Colonic mucosa (tissue), 4 donors: ENCODE data around the gene DDX28. TPM values are rescaled to one million over a fixed set of nuclear protein-coding genes. Genes with fewer than 3 reads are reported as not detected.
A peak's percentile ranks its signal among the peaks of the same experiment; 100 is the strongest.
"Not testable (repeated sequence)": the region's sequence is repeated elsewhere in the genome, so short reads cannot be mapped to it uniquely, and the experiment has no call there.

Source experiments
- DNase-seq: peaks from one replicate; pipeline ENCODE4 v3.0.0-alpha.2; 2020
- H3K27ac ChIP-seq: fragments of 200-600 bp; one replicate; pipeline ENCODE4 v1.8.0; 2021
- H3K27me3 ChIP-seq: fragments of 200-600 bp; one replicate; pipeline ENCODE4 v1.8.0; 2021
- H3K36me3 ChIP-seq: fragments of 200-600 bp; one replicate; pipeline ENCODE4 v1.8.0; 2021
- H3K4me1 ChIP-seq: fragments of 200-600 bp; one replicate; pipeline ENCODE4 v1.8.0; 2021; ENCODE audit warnings: mild to moderate bottlenecking
- H3K4me3 ChIP-seq: fragments of 200-600 bp; one replicate; pipeline ENCODE4 v1.8.0; 2021
- H3K9ac ChIP-seq, 2 donors: one replicate each; pipeline ENCODE4 v1.7.0; 2013; ENCODE audit warnings: control low read depth in 2 of 2, low read depth in 2 of 2, low read length in 2 of 2
- H3K9me3 ChIP-seq: fragments of 200-600 bp; one replicate; pipeline ENCODE4 v1.8.0; 2021
- CTCF ChIP-seq: fragments of 200-600 bp; IDR thresholded peaks from one replicate; pipeline ENCODE4 v1.8.0; 2022; ENCODE audit warnings: antibody characterized with exemption, mild to moderate bottlenecking
- intact Hi-C: fragments of 100-400 bp; cut with DNase I; formaldehyde crosslinking; loops from one replicate; pipeline ENCODE4 v1.14.1; 2022
- total RNA-seq, 2 donors: library from RNA; stranded (reverse); fragmentation: NEBNext Ultra II Directional in 1 of 2; extraction: Animal tissue kit (Norgen Biotek cat#: 25700) in 1 of 2; gene quantifications; one replicate each; pipeline ENCODE4 v1.2.1, GENCODE V29; 2021
- donor health status: healthy.
- donor health status: DM: no; HTN: no; CAD: no.
- donor health status: DM: no; HTN: no; CAD: no.

Gene DDX28
- total RNA-seq, 2 donors from 2014 or later: 6.8 to 10.7 TPM

- no peak for DNase-seq
- no peak overlapping the region for H3K9ac ChIP-seq
- no peaks in the 10 kb centered on the region for H3K36me3 ChIP-seq
- no peaks in the 10 kb centered on the region for H3K27me3 ChIP-seq
- no peaks in the 10 kb centered on the region for H3K9me3 ChIP-seq
- no peak for TF ChIP-seq CTCF
- H3K27ac ChIP-seq: no peak overlapping the region
- H3K4me1 ChIP-seq: no peaks in the 10 kb centered on the region
- no peak overlapping the region for H3K4me3 ChIP-seq
- intact Hi-C loops: no loop called here
These were observed 10.1 kb upstream of the DDX28 start for GRCh38 chr16:68033101-68033500.

- no peak for TF ChIP-seq CTCF
- Histone ChIP-seq H3K27ac (no peak overlapping the region), H3K36me3 (no peaks in the 10 kb centered on the region), H3K9me3 (no peaks in the 10 kb centered on the region), H3K4me3 (no peak overlapping the region), H3K27me3 (no peaks in the 10 kb centered on the region), H3K4me1 (no peaks in the 10 kb centered on the region), H3K9ac (no peak overlapping the region)
- DNase-seq: peak; percentile 26
- intact Hi-C loops: no loop called here
These were observed 8.9 kb upstream of the DDX28 start for GRCh38 chr16:68031951-68032350.

GRCh38 chr16:68030108-68030507 is 7.1 kb upstream of the DDX28 start:
- intact Hi-C loops, H3K9ac ChIP-seq, H3K4me1 ChIP-seq, H3K4me3 ChIP-seq, H3K9me3 ChIP-seq, H3K36me3 ChIP-seq, H3K27me3 ChIP-seq, H3K27ac ChIP-seq, DNase-seq: not testable (repeated sequence)

GRCh38 chr16:68028996-68029395 is 6.0 kb upstream of the DDX28 start:
- Histone ChIP-seq H3K4me3 (no peak overlapping the region), H3K27ac (no peak overlapping the region), H3K9me3 (no peaks in the 10 kb centered on the region), H3K9ac (no peak overlapping the region), H3K4me1 (peaks cover 3% of the 10 kb centered on the region), H3K36me3 (no peaks in the 10 kb centered on the region), H3K27me3 (no peaks in the 10 kb centered on the region)
- TF ChIP-seq CTCF: no peak
- no peak for DNase-seq
- intact Hi-C loops: no loop called here

- TF ChIP-seq CTCF: no peak
- no peak for DNase-seq
These were observed 729 bp downstream of the DDX28 start for GRCh38 chr16:68022278-68022727.

GRCh38 chr16:68021490-68021889 is 1.5 kb downstream of the DDX28 start:
- Histone ChIP-seq H3K36me3 (no peaks in the 10 kb centered on the region), H3K27ac (no peak overlapping the region), H3K4me3 (no peak overlapping the region), H3K9ac (peak overlapping the region in 1 of 2 donors; percentile 92), H3K4me1 (peaks cover 17% of the 10 kb centered on the region), H3K9me3 (no peaks in the 10 kb centered on the region), H3K27me3 (no peaks in the 10 kb centered on the region)
- DNase-seq: no peak
- TF ChIP-seq CTCF: no peak
- intact Hi-C loops: no loop called here

More at GRCh38 chr16:68022278-68022727, 729 bp downstream of the DDX28 start:
- Histone ChIP-seq H3K9ac (peak overlapping the region; percentile 89 to 92), H3K4me1 (peaks cover 17% of the 10 kb centered on the region), H3K27ac (no peak overlapping the region), H3K36me3 (no peaks in the 10 kb centered on the region), H3K9me3 (no peaks in the 10 kb centered on the region), H3K27me3 (no peaks in the 10 kb centered on the region), H3K4me3 (peak overlapping the region; percentile 98)
- intact Hi-C loops: no loop called here
